HK-2 (cell line): ENCODE results near the gene PIAS1.
"Not testable (repeated sequence)": the region's sequence is repeated elsewhere in the genome, so short reads cannot be mapped to it uniquely, and the experiment has no call there.

Experiments used
- DNase-seq: peaks from one replicate; pipeline ENCODE4 v3.0.0-alpha.2; 2018; ENCODE audit not compliant: unreplicated experiment

The PIAS1 gene

GRCh38 chr15:68053701-68054627, at the start of gene PIAS1:
TSS of gene PIAS1 (plus strand) at chr15:68054315. CDS start at chr15:68054327, 12 bp downstream.
- peak; percentile 91 for DNase-seq

DNA sequence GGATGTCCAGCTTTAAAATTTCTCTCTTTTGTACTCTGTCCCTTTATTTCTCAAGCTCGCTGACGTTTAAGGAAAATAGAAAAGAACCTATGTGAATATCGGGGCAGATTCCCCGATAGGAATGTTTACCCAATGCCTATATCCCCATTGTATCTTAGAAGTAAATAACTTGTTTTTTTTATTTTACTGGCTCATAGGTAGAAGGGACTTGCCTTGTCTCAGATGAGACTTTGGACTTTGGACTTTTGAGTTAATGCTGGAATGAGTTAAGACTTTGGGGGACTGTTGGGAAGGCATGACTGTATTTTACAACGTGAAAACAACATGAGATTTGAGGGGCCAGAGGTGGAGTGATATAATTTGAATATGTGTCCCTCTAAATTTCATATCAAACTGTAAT, 46.5 kb upstream of the PIAS1 start:
- DNase-seq: not testable (repeated sequence)

DNA sequence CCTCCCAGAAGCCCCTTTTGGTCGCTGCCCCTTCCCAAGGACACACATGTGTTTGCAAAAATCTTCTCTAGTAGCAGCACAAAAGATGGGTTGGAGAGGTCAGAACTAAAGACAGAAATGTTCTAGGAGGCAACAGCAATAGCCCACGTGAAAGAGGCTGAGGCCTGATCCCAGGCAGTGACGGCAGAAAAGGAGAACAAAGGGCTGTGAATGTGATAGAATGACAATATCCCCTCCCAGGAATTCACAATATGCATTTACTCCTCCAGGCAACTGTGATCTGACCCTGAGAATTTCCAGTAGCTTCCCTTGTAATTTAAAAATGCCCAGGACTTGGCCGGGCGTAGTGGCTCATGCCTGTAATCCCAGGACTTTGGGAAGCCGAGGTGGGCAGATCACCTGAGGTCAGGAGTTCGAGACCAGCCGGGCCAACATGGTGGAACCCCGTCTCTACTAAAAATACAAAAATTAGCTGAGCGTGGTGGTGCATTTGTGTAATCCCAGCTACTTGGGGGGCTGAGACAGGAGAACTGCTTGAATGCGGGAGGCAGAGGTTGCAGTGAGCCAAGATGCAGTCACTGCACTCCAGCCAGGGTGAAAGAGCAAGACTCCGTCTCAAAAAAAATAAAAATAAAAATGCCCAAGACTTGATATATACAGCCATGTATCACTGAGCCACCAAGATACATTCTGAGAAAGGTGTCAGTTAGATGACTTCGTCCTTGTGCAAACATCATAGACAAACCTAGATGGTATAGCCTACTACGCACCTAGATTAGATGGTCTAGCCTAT, 43.6 kb upstream of the PIAS1 start:
- no peak for DNase-seq

- DNase-seq: no peak
Measured at GRCh38 chr15:68012911-68013310, 41.2 kb upstream of the PIAS1 start.

DNA sequence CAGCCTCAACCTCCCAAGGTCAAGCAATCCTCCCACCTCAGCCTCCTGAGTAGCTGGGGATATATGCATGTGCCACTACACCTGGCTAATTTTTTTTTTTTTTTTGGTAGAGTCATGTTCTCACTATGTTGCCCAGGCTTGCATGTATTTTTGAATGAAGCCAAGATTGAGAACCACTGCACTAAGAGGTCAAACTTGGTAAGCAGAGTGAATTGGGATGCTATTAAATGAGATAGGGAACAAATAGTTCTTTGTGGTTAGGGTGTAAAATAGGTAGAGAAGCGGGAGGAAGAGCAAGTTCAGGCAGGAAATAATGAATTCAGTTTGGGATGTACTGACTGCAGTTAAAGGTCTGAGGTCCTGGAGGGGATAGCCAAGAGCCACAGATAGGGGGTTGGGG, 39.9 kb upstream of the PIAS1 start:
- no peak for DNase-seq

DNA sequence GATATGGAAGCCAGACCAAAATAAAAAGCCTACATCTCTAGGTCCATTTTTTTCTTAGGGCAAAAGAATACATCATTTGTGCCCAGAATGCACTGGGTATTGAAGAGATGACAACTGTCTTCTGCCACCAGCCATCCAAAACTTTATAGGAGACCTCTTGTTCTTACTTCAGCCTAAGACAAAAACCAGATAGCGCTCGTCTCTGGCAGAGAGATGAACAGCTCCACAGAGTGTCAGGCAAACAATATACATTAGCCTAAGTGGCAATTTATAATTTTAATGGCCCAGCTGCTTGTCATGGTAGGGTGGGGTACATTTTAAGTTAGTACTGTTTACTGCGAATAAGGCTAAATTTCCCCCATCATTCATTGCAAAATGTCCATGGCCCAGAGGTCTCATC, 38.9 kb upstream of the PIAS1 start:
- no peak for DNase-seq

- DNase-seq: no peak
Measured at GRCh38 chr15:68017201-68017600, 36.9 kb upstream of the PIAS1 start.

- no peak for DNase-seq
Measured at GRCh38 chr15:68018797-68019444, 35.2 kb upstream of the PIAS1 start.

GRCh38 chr15:68019814-68020525, 34.1 kb upstream of the PIAS1 start:
- DNase-seq: no peak

- DNase-seq: no peak
Measured at GRCh38 chr15:68020685-68021084, 33.4 kb upstream of the PIAS1 start.

GRCh38 chr15:68022061-68022460, 32.1 kb upstream of the PIAS1 start:
- DNase-seq: no peak

- DNase-seq: no peak
Measured at GRCh38 chr15:68023307-68024101, 30.6 kb upstream of the PIAS1 start.

- DNase-seq: no peak
Measured at GRCh38 chr15:68025835-68026424, 28.2 kb upstream of the PIAS1 start.

DNA sequence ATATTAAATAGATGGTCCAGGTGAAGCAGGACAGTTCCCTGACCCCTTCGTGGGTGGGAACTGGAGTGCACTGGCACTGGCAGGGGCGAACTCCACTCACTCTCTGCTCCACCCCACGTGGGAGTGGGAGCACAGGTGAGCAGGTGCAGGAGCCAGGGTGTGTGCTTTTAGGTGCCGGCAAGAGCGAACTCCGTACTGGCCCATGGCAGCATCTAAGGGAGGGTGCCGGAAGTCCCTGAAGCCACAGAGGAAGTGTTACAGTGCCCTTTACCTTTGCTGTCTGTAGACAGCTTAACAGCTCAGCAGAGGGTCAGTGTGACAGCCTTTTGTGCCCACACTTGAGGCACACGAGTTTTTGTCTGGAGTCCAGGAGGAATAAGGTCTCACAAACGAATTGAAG, 26.7 kb upstream of the PIAS1 start:
- DNase-seq: no peak

GRCh38 chr15:68028137-68028887, 25.8 kb upstream of the PIAS1 start:
- no peak for DNase-seq

DNA sequence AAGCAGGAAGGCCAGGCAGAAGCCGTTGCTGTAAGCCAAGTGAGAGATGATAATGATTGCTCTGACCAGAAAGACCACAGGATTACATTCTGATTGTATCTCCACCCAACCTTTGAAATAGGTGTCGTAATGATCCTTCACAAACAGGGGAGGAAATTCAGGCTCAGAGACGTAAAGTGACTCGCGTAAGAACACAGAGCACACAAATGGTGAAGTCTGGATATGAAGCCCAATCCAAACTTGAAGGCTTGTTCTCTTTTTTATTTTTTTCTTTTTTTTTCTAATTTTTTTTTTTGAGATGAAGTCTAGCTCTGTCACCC, 25.3 kb upstream of the PIAS1 start:
- no peak for DNase-seq

- DNase-seq: no peak
Measured at GRCh38 chr15:68029959-68030358, 24.2 kb upstream of the PIAS1 start.

GRCh38 chr15:68031404-68031803, 22.7 kb upstream of the PIAS1 start:
- no peak for DNase-seq

GRCh38 chr15:68032672-68033071, 21.4 kb upstream of the PIAS1 start:
- no peak for DNase-seq

DNA sequence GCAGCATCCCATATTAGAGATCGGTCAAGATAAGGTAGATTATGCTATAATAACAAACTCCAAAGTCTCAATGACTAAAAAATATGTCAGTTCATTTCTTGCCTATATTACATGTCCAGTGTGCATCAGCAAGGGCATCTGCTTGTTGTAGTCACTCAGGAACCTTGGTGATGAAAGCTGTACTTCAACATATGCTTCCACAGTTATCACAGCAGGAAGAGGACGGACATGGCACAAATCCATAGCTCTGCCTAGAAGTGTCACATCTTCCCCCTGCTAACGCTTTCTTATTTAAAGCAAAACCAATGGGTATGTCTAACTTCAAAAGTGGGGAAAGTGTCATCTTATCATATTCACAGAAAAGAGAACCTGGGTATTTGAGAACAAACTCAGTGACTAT, 20.0 kb upstream of the PIAS1 start:
- DNase-seq: no peak
